Renal cortex interstitium (tissue), 11 donors: Measurements from ENCODE around the gene DDX3X. TPM values are rescaled to one million over a fixed set of nuclear protein-coding genes. Genes with fewer than 3 reads are reported as not detected.
A peak's percentile ranks its signal among the peaks of the same experiment; 100 is the strongest.
"Not testable (repeated sequence)": the region's sequence is repeated elsewhere in the genome, so short reads cannot be mapped to it uniquely, and the experiment has no call there.

Source experiments
- DNase-seq, 11 donors: peaks; one replicate each; pipeline ENCODE4 v3.0.0-alpha.2; 2013; ENCODE audit warnings: low read depth in 9 of 11, low spot score in 4 of 11; ENCODE audit errors: extremely low read depth in 1 of 11
- polyA plus RNA-seq, 3 donors: library from polyadenylated mRNA; unstranded; fragments of 120-200 nt; gene quantifications; one replicate each; pipeline ENCODE4 v1.2.1, GENCODE V29; 2013; ENCODE audit not compliant: insufficient read length in 3 of 3

The DDX3X gene
- polyA plus RNA-seq, 3 donors: 196 to 329 (median 240) TPM

- DNase-seq: not testable (repeated sequence)
Observed at GRCh38 chrX:41316266-41316665, 17.7 kb upstream of the DDX3X start.

DNA sequence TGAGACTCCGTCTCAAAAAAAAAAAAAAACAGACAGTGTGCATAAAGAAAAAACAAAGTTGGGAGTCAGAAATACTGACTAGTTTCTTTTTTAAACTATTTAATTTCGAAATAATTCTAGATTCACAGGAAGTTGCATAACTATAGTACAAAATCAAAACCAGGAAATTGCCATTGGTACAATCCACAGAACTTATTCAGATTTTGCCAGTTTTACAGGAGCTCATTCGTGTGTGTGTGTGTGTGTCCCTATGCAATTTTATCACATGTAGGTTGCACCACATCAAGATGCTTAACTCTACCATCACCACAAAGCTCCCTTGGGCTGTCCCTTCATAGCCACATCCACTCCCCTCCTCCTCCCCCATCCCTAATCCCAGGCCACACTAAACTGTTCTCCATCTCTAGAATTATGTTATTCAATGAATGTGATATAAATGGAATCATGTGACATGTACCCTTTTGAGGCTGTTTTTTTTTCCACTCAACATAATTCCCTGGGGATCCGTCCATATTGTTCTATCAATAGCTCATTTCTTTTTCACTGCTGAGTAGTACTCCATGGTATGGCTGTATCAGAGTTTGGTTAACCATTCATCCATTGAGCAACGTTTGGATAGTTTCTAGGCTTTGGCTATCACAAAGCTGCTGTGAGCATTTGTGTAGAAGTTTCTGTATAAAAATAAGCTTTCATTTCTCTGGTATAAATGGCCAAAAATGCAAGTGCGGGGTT is 16.3 kb upstream of the DDX3X start:
- no peak for DNase-seq

GRCh38 chrX:41320393-41320792 is 13.6 kb upstream of the DDX3X start:
- DNase-seq: no peak

DNA sequence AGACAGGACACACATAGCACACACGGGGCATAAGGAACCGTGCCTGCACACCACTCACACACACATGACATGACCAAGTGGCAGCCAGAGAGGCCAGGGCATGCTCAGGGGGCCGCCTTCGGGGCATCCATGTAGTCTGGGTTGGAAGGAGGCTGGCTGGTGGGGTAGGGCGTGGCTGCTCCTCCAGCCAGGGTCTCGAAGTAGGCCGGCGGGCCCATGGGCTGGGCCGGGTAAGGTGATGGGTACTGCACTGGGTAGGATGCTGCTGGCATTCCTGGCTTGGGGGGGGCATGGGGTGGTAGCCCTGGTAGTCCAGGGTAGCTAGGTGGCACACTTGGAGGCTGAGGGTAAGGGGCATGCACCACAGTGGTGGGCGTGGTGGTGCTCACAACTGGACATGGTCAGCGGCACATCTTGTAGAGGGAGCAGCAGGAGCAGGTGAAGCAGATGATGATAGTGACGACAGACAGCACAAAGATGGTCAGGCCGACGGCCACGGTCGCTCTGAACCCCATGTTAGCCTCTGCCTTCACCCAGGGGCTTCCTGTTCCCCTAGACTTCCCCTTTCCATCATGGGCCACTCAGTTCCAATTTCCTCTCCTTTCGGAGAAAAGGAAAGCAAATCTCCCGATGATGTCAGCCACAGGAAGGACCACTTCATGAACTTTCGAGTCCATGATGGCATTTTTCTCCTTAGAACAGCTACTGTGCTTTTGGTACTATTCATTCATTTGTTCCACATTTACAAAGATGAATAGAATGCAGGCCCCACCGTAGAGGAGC is 10.9 kb upstream of the DDX3X start:
- DNase-seq: no peak

- DNase-seq: no peak
Observed at GRCh38 chrX:41326431-41326830, 7.5 kb upstream of the DDX3X start.

DNA sequence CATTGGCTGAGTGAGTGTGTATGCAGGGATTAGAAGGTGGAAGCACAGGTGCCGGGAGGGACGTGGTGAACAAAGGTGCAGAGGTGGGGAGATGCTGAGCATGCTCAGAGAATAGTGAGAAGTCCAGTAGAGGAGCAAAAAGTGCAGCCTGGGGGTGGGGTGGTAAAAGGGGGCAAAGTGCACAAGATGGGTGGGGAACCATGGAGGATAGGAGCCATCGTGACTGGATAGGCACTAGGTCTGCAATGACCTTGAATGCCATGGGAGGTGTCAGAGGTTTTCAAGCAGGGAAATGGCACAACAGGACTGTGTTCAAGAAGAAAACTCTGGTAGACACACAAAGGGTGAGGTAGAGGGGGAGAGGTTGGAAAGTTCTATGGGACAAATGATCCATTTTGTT is 6.6 kb upstream of the DDX3X start:
- DNase-seq: no peak

DNA sequence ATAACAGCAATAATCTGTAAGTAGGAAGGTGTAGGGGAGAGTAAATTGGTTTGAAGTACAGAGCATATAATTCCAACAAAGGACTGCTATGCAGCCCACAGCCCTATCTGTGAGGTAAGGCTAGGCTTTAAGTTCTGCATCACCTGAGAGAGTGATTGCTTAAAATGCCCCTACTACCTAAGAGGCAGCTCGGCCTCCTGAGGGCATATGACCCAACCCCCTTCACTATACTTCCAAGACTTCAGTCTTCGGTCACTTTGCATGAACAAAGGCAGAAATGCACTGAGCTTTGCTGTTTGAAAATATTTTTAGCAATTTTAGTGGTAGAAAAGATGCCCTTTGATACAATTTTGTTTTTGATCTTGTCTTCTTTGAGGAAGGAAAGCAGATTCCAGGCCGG is 4.9 kb upstream of the DDX3X start:
- no peak for DNase-seq

DNA sequence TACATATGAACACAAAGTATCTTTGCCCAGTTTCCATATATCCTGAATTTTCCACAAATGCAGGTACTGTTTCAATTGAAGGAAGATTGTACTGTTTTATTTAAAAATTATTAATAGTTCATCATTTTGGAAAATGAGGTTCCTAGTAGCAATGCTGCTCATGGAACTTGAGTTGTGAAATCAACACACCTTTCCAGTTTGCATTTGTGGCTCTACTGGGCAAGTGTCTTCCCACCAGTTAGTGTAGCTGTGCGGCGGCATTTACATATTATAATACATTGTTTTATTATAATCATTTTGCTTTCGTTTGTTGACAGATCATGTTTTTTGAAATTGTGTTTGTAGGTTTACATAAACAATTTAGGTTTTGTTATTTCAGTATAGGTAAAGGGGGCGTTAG is 2.0 kb upstream of the DDX3X start:
- no peak for DNase-seq

DNA sequence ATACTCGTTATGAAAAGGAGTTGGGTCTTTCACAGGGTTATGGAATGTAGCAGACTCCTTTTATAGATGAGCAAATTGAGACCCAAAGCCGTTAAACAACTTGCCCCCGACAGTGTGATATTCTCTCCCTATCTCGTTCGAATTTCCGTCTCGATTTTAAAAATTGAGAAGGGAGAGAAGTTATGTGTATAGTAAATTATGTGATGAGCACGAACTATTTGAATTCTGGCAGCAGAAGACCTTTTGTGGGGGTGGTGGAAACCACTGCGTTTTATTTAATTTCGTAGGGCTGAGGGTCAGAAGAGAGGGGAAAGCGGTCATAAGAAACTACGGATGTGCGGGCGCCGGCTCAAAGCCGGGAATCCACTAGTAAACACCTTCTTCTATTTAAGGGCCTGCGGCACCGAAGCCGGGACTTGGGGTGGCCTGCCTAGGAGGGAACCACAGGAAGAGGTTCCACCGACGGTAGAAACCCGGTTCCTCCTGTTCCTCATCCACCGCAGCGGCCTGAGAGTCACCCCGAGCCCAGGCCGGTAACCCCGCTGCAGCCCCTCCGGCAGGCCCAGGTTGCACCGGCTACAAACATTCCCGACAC is 1.5 kb upstream of the DDX3X start:
- DNase-seq: peak in 1 of 11 donors; percentile 27

DNA sequence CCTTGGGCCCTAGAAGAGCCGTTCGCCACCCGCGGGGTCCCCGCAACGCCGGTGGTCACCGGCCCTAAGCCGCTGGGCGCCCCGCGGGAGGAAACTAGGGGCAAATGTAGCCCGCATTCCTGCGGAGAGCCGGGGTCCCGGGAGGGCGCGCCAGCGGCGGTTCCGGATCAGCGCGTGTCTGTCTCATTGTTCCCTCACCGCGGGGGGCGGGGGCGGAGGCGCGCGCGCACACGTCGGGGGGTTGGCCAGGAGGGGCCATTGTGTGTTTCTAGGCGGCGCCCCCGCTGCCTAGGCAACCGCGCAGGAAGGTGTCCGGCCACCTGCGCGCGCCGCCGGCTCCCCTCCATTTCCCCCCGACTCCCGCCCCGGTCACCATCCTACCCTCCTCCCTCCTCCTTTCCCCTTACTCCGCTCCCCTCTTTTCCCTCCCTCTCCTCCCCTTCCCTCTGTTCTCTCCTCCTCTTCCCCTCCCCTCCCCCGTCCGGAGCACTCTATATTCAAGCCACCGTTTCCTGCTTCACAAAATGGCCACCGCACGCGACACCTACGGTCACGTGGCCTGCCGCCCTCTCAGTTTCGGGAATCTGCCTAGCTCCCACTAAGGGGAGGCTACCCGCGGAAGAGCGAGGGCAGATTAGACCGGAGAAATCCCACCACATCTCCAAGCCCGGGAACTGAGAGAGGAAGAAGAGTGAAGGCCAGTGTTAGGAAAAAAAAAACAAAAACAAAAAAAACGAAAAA is 789 bp upstream of the DDX3X start:
- DNase-seq: peak in 10 of 11 donors; percentile 62 to 90 (median 84)

- peak in 9 of 11 donors; percentile 53 to 88 (median 81) for DNase-seq
Observed at GRCh38 chrX:41334363-41335197, 618 bp downstream of the DDX3X start.

DNA sequence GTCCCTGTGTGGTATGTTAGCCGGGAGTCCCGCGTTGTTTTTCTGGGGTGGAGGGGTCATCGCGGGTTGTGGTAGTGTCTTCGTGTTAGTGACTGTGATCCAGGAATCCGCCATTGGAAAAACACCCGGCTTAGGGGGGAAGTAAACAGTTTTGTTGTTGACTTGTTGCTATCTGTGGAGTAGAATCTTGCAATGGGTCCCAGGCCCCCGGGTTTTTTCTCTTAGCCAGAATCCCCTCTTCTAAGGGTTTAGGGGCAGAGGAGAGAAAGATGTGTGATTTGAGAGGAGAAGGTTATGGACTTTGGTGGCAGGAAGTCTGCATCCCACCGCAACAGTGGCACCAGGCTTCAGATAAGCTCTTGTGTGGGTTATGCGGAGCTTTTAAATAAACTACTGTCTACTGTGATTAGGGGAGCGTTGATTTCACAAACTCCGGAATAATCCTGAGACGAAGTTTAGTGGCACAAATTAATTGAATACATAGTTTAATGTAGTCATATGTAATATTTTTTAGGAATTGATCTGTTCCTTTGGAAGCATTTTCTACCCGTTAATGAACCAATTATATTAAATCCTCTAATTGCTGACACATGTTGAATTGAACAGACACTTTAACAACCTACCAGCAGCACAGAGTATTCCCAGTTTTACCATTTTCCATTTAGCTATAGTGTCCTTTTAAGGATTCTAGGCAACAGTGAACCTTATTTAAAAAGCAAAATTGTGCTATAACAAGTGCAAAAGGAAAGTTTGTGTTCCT is 1.4 kb downstream of the DDX3X start:
- no peak for DNase-seq

DNA sequence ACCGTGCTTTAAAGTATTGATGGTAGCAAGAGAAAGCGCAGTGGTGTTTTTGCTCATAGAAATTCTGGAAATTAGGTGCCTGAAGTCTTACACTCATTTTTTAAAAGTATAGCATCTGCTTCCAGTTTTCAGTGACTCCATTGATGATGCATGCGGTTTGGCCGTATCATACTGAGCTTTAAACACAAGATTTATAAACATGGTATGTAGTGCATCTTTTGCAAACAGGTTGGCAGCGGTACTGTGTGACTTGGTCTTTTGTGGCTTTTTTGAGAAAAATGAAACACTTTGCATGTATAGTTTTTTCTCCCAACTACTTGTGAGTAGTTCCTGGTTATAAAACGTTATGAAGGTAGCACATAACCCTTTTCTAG is 2.0 kb downstream of the DDX3X start:
- no peak for DNase-seq

- DNase-seq: no peak
Observed at GRCh38 chrX:41336447-41336846, 2.5 kb downstream of the DDX3X start.

DNA sequence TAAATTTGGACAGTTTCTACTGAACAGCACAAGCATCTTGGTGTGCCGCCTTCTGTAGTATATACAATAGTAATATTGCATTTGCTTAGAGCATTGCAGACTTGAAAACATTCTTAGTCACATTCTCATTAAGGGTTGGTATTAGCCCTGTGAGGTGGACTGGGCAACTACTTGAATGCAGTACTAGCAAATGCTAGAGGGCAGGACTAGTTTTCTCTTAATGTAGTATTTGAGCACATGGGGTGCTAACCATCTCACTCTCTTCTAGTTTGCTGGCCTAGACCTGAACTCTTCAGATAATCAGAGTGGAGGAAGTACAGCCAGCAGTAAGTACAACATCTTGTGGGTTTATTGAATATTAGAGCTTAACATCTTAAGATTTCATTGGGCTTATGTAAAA is 3.2 kb downstream of the DDX3X start:
- DNase-seq: no peak

- DNase-seq: no peak
Observed at GRCh38 chrX:41338436-41338835, 4.5 kb downstream of the DDX3X start.

- no peak for DNase-seq
Observed at GRCh38 chrX:41339148-41339547, 5.2 kb downstream of the DDX3X start.

- no peak for DNase-seq
Observed at GRCh38 chrX:41344053-41344452, 10.1 kb downstream of the DDX3X start.
